ENCODE data around the gene CRADD. TPM values are rescaled to one million over a fixed set of nuclear protein-coding genes. Genes with fewer than 3 reads are reported as not detected.

CRADD gene
- total RNA-seq, 1 donor from 2014 or later, result not detected

DNA sequence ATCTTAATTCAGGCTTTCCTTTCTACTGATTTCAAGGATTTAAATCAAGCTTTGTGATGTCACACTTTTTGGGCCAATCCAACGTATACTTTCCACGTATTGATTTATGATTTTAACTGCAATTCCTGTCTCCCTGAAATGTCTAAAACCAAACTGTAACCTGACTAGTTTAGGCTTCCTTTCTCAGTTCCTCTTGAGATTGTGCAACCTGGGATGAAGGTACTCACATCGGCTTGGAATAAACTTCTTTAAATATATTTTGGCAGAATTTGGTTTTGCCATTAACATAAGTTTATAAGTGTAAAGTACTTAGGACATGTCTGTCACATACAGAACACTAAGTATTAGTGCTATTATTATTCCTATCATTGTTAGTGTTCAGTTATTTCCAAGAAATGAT, 224.6 kb downstream of the CRADD start:
- Histone ChIP-seq H3K4me3 (no peak overlapping the region), H3K27me3 (no peaks in the 10 kb centered on the region), H3K36me3 (no peaks in the 10 kb centered on the region), H3K27ac (no peak overlapping the region), H3K4me1 (no peaks in the 10 kb centered on the region), H3K9me3 (peaks cover 0 to 7% of the 10 kb centered on the region in 2 donors)
- DNase-seq (ENCODE audit: low spot score in 2 of 2), result no peak
- intact Hi-C loops (cut with DNase I), result no loop called here
- TF ChIP-seq, protein P1, sequence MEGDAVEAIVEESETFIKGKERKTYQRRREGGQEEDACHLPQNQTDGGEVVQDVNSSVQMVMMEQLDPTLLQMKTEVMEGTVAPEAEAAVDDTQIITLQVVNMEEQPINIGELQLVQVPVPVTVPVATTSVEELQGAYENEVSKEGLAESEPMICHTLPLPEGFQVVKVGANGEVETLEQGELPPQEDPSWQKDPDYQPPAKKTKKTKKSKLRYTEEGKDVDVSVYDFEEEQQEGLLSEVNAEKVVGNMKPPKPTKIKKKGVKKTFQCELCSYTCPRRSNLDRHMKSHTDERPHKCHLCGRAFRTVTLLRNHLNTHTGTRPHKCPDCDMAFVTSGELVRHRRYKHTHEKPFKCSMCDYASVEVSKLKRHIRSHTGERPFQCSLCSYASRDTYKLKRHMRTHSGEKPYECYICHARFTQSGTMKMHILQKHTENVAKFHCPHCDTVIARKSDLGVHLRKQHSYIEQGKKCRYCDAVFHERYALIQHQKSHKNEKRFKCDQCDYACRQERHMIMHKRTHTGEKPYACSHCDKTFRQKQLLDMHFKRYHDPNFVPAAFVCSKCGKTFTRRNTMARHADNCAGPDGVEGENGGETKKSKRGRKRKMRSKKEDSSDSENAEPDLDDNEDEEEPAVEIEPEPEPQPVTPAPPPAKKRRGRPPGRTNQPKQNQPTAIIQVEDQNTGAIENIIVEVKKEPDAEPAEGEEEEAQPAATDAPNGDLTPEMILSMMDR (IDR thresholded peaks at IDR 0.05), result no peak

DNA sequence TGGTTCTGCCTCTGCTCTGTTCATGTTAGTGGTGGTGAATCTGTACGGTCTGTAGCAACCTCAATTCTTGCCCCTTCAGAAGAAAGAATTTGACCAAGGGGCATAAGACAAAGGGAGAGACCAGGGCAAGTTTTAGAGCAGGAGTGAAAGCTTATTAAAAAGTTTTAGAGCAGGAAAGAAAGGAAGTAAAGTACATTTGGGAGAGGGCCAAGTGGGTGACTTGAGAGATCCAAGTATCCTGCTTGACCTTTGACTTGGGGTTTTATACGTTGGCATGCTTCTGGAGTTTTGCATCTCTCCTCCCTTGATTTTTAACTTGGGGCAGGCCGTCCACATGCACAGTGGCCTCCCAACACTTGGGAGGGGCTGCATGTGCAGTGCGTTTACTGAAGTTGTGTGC, 225.0 kb downstream of the CRADD start:
- no peak overlapping the region for H3K27ac ChIP-seq
- TF ChIP-seq, protein P1 (IDR thresholded peaks at IDR 0.05), result no peak
- H3K4me1 ChIP-seq, result no peaks in the 10 kb centered on the region
- H3K36me3 ChIP-seq, result no peaks in the 10 kb centered on the region
- H3K9me3 ChIP-seq, result peaks cover 0 to 7% of the 10 kb centered on the region in 2 donors
- no peak overlapping the region for H3K4me3 ChIP-seq
- H3K27me3 ChIP-seq, result no peaks in the 10 kb centered on the region
- peak in 1 of 2 donors; percentile 28 for DNase-seq (ENCODE audit: low spot score in 2 of 2)
- intact Hi-C loops (cut with DNase I), result no loop called here

DNA sequence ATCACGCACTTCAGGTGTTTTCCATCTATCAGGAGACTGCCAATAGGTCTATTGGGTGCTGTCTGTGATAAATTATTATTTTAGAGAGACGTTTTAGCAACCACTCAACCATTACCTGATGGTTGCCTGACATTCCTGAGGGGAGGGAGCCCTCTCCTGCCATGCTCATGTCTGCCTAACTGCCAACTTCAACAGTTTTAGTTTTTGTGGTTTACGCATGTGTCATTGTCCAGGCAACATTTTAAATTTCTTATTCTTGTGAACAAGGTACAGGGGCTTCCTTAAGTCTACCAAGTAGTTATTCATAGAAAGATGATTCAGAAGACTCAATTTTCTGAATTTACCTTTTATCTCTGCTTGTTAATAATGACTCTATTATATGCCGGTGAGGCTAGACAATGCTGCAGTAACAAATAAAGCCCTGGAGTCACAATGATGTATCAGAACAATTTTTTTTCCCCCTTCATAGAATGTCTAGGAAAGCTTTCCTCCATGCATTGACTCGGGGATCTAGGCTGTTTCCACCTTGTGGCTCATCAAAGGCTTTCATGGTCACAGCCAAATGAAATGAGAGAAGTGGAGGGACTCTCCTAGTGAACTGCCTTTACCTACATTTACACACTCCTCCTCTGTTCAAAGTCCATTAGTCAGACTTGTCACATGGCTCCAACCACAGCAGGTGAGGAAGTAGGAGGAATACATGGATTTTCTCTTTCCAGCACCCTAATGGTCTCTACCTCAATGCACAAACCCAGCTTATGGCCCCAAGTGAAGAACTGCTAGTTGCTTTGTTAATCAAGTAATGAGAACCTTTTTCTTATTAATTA, 225.8 kb downstream of the CRADD start:
- no peak overlapping the region for H3K4me3 ChIP-seq
- no peaks in the 10 kb centered on the region for H3K27me3 ChIP-seq
- no peak overlapping the region for H3K27ac ChIP-seq
- TF ChIP-seq, protein P1 (IDR thresholded peaks at IDR 0.05), result no peak
- no peak for DNase-seq (ENCODE audit: low spot score in 2 of 2)
- peaks cover 0 to 7% of the 10 kb centered on the region in 2 donors for H3K9me3 ChIP-seq
- H3K36me3 ChIP-seq, result no peaks in the 10 kb centered on the region
- intact Hi-C loops (cut with DNase I), result no loop called here
- no peaks in the 10 kb centered on the region for H3K4me1 ChIP-seq

DNA sequence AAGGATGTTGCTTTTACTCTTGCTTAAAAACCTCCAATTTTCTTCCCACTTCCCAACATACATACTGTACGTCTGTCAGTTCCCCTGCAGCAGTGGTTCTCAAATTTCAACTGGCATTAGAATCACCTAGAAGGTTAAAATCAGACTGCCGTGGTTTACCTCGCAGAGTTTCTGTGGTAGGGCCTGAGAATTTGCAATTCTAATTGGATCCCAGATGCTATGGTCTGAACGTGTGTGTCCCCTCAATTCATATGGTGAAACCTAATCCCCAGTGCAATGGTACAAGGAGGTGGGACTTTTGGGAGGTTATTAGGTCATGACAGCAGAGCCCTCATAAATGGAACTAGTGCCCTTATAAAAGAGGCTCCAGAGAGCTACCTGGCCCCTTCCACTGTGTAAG, 226.9 kb downstream of the CRADD start:
- TF ChIP-seq, protein P1 (IDR thresholded peaks at IDR 0.05), result no peak
- H3K9me3 ChIP-seq, result peaks cover 0 to 7% of the 10 kb centered on the region in 2 donors
- no peaks in the 10 kb centered on the region for H3K36me3 ChIP-seq
- no peak for DNase-seq (ENCODE audit: low spot score in 2 of 2)
- no peaks in the 10 kb centered on the region for H3K4me1 ChIP-seq
- intact Hi-C loops (cut with DNase I), result no loop called here
- no peaks in the 10 kb centered on the region for H3K27me3 ChIP-seq
- no peak overlapping the region for H3K27ac ChIP-seq
- H3K4me3 ChIP-seq, result no peak overlapping the region

DNA sequence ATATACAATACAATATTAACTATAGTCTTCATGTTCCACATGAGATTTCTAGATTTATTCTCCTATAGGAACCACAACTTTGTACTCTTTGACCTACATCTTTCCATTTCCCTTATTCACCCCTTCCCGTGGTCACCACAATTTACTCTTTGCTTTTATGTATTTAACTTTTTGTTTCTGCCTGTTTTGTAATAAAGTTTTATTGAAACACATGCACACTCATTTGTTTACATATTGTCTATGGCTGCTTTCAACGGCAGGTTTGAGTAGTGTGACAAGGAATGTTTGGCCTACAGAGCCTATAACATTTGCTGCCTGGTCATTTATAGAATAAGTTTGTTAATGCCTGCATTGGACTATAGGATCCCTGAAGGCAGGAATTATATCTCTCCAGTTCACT, 231.1 kb downstream of the CRADD start:
- TF ChIP-seq, protein P1 (IDR thresholded peaks at IDR 0.05), result no peak
- Histone ChIP-seq H3K4me3 (no peak overlapping the region), H3K27me3 (no peaks in the 10 kb centered on the region), H3K4me1 (peaks cover 0 to 5% of the 10 kb centered on the region in 2 donors), H3K36me3 (no peaks in the 10 kb centered on the region), H3K9me3 (no peaks in the 10 kb centered on the region), H3K27ac (no peak overlapping the region)
- DNase-seq (ENCODE audit: low spot score in 2 of 2), result no peak
- intact Hi-C loops (cut with DNase I), result no loop called here
